NCI-H1930 (cell line): ENCODE measurements around the gene TXNDC15.
A peak's percentile ranks its signal among the peaks of the same experiment; 100 is the strongest.
"Not testable (repeated sequence)": the region's sequence is repeated elsewhere in the genome, so short reads cannot be mapped to it uniquely, and the experiment has no call there.

Experiments used
- DNase-seq, 2 experiments: peaks; one replicate each; lab custom pipeline; 2025; lab: John Stamatoyannopoulos, UW

Gene TXNDC15

DNA sequence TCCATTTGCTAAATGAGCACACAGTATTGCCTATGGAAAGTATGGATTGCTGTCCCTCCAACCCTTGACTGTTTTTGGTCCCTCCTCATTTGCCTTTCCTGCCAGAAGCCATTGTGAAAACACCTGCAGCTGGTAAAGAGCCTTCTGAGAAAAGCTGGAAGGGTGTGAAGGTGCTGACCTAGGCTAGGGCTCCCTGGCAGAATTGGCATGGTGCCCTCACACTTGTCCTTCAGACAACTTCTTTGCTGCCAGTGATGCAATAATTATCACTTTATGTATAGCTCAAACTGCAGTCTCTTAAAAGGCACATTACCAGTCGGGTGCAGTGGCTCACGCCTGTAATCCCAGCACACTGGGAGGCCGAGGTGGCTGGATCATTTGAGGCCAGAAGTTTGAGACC is 4.2 kb downstream of the TXNDC15 start:
- DNase-seq, result no peak

DNA sequence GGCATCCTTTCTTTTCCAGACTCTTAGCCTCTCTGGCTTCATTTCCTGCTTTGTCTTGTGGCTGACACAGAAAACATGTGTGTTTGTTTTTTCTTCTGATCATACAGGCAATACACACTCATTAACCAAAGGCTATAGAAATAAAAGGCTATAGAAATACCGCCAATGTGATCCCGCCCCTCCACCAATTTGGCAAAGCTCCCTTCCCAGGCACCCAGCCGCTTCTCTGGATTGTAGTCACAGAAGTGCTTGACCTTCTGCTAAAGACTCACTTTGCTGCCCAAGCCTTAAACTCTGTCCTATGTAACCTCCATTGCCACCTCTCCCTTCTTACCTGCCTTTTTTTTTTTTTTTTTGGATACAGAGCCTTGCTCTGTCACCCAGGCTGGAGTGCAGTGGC is 5.3 kb downstream of the TXNDC15 start:
- no peak for DNase-seq

DNA sequence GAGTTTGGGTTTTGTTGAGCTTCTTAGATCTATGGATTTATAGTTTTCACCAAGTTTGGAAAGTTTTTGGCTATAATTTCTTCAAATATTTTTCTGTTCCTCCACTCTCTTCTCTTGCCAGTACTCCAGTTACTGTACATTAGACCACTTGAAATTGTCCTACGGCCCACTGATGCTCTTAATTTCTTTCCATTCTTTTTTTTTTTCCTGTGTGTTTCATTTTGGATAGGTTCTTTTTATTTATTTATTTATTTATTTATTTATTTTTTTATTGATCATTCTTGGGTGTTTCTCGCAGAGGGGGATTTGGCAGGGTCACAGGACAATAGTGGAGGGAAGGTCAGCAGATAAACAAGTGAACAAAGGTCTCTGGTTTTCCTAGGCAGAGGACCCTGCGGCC is 6.8 kb downstream of the TXNDC15 start:
- not testable (repeated sequence) for DNase-seq

DNA sequence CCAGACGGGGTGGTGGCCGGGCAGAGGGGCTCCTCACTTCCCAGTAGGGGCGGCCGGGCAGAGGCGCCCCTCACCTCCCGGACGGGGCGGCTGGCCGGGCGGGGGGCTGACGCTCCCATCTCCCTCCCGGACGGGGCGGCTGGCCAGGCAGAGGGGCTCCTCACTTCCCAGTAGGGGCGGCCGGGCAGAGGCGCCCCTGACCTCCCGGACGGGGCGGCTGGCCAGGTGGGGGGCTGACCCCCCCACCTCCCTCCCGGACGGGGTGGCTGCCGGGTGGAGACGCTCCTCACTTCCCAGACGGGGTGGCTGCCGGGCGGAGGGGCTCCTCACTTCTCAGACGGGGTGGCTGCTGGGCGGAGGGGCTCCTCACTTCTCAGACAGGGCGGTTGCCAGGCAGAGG is 7.5 kb downstream of the TXNDC15 start:
- not testable (repeated sequence) for DNase-seq

DNA sequence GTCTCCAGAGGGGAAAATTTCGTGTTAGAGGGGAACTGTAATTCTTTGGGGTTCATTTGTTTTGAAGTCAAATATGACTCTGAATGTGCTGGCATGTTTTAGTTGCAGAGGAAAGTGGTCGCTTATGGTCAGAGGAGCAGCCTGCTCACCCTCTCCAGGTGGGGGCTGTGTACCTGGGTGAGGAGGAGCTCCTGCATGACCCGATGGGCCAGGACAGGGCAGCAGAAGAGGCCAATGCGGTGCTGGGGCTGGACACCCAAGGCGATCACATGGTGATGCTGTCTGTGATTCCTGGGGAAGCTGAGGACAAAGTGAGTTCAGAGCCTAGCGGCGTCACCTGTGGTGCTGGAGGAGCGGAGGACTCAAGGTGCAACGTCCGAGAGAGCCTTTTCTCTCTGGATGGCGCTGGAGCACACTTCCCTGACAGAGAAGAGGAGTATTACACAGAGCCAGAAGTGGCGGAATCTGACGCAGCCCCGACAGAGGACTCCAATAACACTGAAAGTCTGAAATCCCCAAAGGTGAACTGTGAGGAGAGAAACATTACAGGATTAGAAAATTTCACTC is 13.5 kb downstream of the TXNDC15 start:
- DNase-seq, result no peak

DNA sequence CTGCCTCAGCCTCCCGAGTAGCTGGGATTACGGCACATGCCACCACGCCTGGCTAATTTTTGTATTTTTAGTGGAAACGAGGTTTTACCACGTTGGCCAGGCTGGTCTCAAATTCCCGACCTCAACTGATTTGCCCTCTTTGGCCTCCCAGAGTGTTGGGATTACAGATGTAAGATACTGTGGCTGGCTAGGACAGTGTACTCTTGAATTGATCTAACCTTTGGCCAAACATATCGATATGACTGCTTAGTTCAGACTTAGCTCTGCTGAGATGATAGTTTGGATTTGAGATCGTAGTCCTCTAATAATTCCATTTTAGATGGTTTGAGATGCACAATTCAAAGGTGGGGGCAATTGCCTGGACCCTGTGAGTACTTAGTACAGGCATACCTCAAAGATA is 15.2 kb downstream of the TXNDC15 start:
- no peak for DNase-seq

DNA sequence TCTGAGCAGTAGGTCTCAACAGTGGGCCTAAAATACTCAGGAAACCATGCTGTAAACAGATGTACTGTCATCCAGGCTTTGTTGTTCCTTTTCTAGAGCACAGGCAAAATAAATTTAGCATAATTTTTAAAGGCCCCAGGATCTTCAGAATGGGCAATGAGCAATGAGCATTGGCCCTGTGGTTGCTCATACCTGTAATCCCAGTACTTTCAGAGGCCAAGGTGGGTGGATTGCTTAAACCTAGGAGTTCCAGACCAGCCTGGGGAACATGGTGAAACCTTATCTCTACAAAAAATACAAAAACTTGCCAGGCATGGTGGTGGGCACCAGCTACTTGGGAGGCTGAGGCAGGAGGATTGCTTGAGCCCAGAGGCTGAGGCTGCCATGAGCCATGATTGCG is 17.3 kb downstream of the TXNDC15 start:
- DNase-seq, result no peak

DNA sequence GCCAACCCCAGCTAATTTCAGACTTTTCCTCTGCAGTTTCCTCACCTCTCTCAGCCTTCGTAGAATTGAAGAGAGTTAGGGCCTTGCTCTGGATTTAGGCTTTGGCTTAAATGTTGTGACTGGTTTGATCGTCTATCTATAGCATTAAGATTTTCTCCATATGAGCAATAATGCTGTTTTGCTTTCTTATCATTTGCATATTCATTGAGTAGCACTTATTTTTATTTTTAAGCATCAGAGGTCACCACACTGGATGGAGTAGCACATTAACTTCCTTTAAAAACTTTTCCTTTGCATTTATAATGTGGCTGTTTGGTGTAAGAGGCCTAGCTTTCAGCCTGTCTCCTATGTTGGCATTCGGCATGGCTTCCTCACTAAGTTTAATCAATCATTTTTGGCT is 18.1 kb downstream of the TXNDC15 start:
- DNase-seq, result no peak

DNA sequence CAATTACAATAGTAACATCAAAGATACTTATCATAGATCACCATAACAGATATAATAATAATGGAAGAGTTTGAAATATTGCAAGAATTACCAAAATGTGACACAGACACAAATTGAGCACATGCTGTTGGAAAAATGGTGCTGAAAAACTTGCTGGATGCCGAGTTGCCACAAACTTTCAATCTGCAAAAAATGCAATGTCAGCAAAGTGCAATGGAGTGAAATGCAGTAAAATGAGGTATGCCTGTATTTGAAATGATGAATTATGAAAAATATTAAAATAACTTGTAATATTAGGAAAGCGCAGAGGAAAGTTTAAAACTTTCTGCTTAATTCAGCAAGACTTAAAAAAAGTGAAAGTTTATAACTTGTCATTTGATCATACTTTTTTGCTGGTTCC is 18.8 kb downstream of the TXNDC15 start:
- DNase-seq, result no peak

DNA sequence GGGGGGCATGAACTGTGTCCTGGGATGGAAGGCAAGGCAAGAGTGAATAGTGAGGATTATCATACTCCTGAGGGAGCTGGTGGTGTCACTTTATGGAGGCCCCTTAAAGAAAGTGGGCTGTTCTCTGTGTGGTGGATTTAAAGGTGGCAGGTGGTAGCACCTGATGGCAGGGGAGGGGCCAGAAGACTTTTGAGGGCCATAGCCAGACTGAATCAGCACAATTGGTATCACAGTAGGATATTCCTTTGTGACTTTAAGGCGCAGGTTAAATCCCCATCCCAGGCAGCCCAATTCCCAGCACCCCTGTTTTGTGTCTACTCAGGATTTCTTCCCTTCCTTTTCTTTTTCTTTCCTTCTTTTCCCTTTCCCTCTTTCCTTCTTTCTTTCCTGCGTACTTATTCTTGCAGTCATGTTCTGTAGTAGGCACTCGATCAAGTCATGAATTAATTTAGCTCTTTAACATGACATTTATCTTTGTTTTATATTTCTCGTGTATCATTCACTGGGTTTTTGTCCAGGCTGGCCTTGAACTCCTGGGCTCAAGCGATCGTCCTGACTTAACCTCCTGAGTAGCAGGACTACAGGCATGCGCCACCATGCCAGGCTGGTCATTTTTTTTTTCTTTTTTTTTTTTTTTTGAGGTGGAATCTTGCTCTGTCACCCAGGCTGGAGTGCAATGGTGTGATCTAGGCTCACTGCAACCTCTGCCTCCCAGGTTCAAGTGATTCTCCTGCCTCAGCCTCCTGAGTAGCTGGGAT is 19.8 kb downstream of the TXNDC15 start:
- no peak for DNase-seq

DNA sequence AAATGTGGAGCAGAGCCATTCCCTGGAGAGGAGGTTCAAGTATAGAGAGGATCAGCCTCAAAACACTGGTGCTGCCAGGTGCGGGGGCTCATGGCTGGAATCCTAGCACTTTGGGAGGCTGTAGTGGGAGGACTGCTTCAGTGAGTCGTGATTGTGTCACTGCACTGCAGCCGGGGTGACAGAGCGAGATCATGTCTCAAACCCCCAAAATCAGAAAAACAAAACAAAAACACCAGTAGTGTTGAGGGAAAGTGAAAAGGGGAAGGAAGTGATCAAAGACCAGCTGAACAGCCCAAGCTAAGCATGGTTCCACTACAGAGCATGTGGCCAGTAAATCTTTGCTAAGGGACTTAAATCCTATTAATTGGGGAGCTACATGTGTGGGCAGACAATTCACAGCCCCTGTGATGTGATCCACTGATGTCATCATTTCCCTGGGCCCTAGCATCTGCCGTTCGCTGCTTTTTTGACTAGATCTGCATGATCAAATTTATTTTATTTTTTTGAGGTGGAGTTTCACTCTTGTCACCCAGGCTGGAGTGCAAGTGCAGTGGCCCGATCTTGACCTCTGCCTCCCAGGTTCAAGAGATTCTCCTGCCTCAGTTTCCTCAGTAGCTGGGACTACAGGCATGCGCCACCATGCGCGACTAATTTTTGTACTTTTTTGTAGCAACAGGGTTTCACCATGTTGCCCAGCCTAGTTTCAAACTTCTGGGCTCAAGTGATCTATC is 28.1 kb downstream of the TXNDC15 start:
- no peak for DNase-seq

DNA sequence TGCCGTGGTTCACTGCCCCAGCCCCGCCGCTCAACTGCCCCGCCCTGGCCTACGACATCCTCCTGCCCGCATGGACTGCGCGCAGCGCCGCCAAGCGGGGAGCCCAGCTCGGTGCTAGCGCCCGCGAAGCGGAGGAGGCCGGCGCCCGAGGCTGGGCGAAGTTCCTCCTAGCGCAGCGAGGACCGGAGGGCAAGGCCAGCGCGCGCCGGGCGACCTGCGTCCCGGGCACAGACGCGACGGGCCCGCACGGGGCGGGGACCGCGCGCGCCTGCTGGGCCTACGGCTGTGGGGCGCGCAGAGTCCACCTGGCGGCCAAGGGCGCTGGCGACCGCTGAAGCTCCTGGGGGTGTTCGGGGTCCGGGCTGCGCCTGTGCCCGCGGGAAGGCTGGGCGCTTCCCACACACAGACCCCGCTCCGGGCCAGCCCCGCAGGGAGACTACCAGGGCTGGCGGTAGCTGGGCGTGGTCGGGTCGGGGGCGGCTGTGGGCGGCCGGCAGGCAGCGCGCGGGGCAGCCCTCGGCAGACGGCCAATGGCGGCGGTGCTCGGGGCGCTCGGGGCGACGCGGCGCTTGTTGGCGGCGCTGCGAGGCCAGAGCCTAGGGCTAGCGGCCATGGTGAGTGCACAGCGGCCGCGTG is 30.6 kb downstream of the TXNDC15 start, which contains the start of gene PCBD2:
Gene PCBD2 (plus strand): TSS at position 522 of the 636 bp plus-strand sequence. CDS start 9 bp downstream, at position 531.
- peak; percentile 58 to 78 for DNase-seq

DNA sequence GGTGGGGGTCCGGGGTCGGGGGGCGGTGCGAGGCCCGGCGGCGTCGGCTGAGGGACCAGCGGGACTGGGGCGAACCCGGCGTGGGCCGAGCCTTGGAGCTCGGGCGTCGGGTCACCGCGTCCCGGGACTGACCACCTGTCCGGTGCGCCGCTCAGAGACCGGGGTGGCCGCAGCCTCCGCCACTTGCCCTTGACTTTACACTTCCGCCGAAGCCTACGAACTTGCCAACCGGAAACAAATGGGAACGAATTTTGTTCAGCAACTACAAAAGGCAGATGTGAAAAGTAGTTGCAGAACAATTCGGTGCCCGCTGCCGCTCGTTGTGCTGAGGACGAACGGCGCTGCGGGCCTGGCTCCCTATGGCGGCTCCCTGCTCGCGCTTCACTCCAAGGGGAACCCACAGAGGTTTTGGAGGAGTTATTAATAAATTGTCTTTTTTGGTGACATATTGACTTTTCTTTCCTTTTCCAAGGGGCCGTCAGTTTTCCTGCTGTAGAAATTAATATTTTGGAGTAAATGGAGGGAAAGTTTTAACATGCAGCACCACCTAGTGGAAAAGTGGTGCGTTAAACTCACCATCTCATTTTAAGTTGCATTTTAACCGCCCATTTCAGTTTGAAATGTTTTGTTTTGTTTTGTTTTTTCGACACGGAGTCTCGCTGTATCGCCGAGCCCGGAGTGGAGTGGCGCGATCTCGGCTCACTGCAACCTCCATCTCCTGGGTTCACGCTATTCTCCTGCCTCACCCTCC is 31.2 kb downstream of the TXNDC15 start:
- DNase-seq, result peak; percentile 6 to 44

DNA sequence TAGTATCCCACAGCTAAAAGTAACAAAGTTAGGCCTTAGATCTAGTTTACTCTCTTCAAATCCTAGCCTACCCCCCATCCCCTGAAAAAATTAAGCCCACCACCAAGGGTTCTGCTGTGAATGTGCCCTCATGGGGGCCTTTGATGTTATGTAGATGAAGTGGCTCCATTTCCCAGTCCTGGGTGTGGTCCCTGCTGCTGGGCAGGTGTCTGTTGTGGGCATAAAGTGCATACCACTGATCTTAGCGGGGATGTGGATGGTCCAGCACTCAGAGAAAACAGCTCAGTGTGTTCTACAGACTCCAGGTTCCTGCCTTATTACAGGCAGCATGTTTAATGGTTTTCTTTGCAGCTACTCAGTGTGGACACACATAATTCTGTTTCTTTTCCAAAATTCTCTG is 32.6 kb downstream of the TXNDC15 start:
- no peak for DNase-seq

DNA sequence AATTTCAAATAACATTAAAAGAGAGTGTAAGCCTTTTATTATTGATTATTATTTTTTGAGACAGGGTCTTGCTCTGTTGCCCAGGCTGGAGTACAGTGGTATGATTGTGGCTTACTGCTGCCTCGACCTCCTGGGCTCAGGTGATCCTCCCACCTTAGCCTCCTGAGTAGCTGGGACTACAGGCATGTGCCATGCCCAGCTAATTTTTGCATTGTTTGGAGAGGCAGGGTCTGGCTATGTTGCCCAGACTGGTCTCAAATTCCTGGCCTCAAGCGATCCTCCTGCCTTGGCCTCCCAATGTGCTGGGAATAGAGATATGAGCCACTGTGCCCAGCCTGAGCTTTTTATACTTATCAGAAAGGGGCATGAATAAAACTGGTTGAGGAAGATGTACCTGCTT is 36.6 kb downstream of the TXNDC15 start:
- not testable (repeated sequence) for DNase-seq

DNA sequence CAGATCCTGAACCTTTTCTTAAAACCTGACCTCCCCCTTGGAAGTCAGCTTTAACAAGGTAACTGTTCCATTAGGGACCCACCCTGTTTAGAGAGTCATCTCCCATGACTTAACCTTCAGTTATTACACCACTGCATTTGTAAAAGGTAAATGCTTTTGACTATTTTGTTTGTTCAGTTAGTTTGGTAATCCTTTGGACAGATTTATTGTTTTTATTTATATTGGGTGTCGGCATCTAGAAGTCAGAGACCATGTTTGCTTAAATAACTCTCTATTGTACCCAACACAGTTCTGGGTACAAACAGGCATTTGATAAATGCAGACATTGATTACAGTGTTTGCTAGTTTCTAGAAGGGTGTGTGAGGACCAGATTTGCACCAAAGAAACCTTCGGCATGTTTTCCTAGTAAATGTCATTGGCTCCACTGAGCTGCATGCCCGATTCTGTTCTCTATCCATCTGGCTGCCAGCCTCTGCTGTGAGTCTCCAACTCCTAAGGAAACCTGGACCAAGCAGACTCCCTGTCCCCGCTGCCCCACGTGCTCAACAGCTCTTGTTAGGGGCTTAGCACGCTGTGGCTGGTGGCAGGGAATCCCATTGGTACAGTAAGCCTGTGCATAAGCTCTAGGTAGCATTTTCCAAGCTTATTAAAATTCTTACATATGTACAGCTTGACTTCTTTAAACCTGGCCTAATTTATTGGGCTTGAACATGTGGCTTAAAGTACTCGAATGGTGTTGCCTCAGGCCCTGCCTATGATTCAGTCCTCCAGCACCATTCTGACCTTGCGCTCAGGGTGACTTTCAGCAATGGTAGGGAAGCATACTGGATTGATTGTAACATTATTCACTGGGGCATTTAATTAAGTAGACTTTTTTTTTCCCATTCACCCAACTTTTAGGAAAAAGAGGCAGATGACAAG is 37.4 kb downstream of the TXNDC15 start:
- no peak for DNase-seq

DNA sequence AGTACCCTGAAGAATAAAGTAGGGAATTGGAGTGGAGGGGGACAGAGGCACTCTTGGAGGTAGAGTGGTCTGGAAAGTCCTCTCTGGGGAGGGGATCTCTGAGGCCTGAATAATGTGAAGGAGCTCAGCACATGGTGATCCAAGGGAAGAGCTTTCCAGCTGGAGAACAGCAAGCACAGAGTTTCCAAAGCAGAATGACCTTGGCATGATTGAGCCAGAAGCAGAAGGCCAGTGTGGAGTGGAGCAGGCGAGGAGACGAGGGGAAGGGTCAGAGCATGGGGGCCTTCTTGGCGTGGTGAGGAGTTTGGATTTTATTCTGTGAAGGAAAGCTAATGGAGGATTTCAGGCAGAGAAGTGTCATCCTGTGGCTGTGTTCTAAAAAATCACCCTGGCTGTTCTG is 39.1 kb downstream of the TXNDC15 start:
- no peak for DNase-seq

DNA sequence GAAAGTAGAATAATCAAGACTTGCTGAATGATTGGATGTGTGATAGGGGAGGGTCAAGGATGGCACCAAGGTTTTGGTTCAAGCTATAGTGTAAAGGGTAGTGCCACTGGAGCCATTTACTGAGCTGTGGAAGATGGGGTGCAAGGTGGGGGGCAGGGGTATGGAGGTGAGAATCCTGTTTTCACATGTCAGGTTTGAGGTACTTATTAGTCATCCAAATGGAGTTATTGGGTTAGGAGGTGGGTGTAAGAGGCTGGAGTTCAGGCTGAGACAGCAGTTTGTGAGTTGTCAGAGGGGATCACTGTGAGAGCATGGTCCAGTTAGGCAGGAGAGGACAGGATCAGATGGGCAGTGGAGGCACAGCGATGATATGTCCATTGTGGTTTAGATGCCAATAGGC is 39.6 kb downstream of the TXNDC15 start:
- DNase-seq, result no peak

DNA sequence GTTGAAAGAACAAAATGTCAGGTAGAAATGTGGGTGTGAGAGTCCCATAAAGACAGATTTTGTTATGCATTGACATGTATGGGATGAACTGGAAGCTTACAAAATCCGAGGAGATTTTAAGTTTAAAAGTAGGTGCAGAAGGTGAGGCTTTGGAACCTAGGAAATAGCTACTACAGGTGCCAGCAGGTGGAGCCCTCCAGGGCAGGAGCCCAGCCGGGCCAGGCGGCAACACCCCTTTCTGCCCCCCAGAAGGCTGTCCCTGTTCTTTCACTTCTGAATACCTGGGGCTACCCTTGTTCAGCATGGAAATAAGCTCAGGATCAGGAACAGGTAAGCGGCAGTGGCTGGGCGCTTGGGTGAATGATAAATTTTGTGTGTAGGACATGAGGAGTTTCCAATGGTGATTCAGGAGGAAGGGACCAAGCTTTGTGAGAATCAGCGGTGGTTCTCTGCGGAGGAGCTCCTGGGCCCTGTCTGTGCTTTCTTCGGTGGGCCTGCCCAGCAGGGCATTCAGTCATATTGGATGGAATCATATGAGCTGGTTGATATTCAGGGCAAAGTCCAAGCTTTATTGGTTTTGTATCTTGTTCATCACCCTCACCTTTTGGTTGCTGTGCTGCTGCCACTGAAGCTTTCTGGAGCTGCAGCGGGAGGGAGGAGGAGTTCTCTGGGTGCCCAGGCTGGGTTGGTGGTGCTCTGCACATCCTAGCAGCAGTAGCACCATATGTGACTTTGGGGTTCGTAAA is 43.1 kb downstream of the TXNDC15 start:
- DNase-seq, result no peak

DNA sequence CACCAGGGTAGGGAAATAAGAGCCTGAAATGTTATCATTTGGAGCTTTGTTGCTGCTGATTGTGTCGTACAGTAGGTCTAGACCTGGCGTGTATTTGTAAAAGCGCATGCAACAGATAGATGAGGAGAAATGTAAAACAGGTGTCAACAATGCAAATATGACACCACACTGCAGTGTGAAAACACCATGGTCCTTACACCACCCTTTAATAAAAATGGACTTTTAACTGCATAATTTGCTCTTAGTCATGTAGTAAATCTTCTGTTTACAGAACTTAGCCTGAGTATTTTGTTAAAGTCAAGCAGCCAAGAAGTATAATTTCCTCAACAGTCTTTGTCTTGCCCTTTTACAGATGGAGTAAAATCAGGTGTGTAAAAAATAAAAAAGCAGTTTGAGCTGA is 44.7 kb downstream of the TXNDC15 start:
- no peak for DNase-seq
